PFSK-1 (cell line): ENCODE results near the gene GRID1.

Experiments
- FOXP2 ChIP-seq: optimal IDR thresholded peaks from 2 replicates; pipeline ENCODE3; 2011; ENCODE audit warnings: borderline replicate concordance, control low read depth, inconsistent platforms; ENCODE audit not compliant: insufficient read depth; ENCODE audit errors: extremely low read length, extremely low read depth
- POLR2AphosphoS5 ChIP-seq: IDR thresholded peaks from 2 replicates; pipeline ENCODE4 v1.6.1; 2012; ENCODE audit warnings: low read depth, mild to moderate bottlenecking, control low read depth, low read length, moderate library complexity
- SIN3A ChIP-seq: IDR thresholded peaks from 2 replicates; pipeline ENCODE4 v1.6.1; 2012; ENCODE audit warnings: mild to moderate bottlenecking, low read length, moderate library complexity, borderline replicate concordance; ENCODE audit not compliant: insufficient read depth
- TAF1 ChIP-seq: IDR thresholded peaks from 2 replicates; pipeline ENCODE4 v1.6.1; 2012; ENCODE audit warnings: low read length, control low read depth, borderline replicate concordance; ENCODE audit not compliant: insufficient read depth
- TF ChIP-seq, protein P1 (sequence below), 2 experiments: IDR thresholded peaks; 2 replicates each; pipeline versions ENCODE4 v1.6.1 to v1.8.0; 2011 to 2012; ENCODE audit warnings: low read depth in 2 of 2, low read length in 2 of 2, control low read depth in 1 of 2, inconsistent platforms in 1 of 2, mild to moderate bottlenecking in 1 of 2, moderate library complexity in 1 of 2; ENCODE audit not compliant: insufficient read depth in 1 of 2

The GRID1 gene

DNA sequence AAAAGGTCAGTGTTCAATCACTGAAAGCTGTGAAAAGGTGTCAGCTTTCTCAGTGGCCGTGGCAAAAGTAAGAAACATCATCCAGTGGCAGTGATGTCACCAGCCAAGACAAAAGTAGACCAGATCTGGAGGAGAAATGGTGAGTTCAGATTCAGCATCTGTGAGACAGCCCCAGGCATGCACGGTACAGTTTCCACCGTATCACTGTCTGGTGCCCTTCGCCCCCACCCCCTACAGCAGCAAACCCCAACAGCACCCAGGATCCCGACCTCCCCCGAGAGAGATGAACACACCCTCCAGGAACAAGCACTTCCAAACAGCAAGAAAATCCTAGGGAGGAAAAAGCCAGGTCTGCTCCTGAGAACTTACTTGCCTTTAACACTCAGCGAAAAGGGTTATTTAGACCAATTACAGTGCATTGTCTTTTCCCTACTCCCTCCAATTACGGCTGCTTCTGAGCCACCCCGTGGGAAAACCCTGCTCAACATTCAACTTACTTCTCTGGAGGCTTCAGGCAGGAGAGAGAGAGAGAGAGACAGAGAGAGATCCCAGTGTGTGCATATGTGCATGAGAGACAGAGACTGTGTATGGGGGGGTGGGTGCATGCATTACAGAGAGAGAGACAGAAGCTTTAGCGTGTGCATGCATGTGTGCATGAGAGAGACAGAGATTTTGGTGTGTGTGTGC, 189.6 kb downstream of the GRID1 start:
- no peak for TF ChIP-seq FOXP2
- no peak for TF ChIP-seq SIN3A
- no peak for TF ChIP-seq POLR2AphosphoS5
- no peak for TF ChIP-seq TAF1
- TF ChIP-seq, protein P1, sequence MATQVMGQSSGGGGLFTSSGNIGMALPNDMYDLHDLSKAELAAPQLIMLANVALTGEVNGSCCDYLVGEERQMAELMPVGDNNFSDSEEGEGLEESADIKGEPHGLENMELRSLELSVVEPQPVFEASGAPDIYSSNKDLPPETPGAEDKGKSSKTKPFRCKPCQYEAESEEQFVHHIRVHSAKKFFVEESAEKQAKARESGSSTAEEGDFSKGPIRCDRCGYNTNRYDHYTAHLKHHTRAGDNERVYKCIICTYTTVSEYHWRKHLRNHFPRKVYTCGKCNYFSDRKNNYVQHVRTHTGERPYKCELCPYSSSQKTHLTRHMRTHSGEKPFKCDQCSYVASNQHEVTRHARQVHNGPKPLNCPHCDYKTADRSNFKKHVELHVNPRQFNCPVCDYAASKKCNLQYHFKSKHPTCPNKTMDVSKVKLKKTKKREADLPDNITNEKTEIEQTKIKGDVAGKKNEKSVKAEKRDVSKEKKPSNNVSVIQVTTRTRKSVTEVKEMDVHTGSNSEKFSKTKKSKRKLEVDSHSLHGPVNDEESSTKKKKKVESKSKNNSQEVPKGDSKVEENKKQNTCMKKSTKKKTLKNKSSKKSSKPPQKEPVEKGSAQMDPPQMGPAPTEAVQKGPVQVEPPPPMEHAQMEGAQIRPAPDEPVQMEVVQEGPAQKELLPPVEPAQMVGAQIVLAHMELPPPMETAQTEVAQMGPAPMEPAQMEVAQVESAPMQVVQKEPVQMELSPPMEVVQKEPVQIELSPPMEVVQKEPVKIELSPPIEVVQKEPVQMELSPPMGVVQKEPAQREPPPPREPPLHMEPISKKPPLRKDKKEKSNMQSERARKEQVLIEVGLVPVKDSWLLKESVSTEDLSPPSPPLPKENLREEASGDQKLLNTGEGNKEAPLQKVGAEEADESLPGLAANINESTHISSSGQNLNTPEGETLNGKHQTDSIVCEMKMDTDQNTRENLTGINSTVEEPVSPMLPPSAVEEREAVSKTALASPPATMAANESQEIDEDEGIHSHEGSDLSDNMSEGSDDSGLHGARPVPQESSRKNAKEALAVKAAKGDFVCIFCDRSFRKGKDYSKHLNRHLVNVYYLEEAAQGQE (IDR thresholded peaks at IDR 0.05; ENCODE audit: insufficient read depth in 1 of 2, low read depth in 2 of 2, low read length in 2 of 2) = no peak

DNA sequence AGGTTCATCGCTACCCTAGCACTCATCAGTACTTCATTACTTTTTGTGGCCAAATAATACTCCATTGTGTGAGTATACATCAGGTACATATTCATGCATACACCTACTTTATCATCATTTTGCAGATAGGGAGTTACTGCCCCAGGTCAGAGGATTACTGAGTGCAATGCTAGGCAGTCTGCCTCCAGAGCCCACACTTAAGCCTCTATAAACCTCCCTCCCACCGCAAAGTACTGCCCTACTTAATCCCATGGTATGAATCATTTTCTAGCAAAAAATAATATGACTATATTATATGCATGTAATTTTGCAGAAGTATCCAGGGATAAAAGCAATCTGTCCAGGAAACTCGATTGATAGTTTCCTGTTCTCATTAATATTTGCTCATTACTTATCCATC, 194.3 kb downstream of the GRID1 start:
- TF ChIP-seq SIN3A = no peak
- TF ChIP-seq FOXP2 = no peak
- no peak for TF ChIP-seq POLR2AphosphoS5
- TF ChIP-seq, protein P1 (IDR thresholded peaks at IDR 0.05; ENCODE audit: insufficient read depth in 1 of 2, low read depth in 2 of 2, low read length in 2 of 2) = no peak
- TF ChIP-seq TAF1 = no peak

DNA sequence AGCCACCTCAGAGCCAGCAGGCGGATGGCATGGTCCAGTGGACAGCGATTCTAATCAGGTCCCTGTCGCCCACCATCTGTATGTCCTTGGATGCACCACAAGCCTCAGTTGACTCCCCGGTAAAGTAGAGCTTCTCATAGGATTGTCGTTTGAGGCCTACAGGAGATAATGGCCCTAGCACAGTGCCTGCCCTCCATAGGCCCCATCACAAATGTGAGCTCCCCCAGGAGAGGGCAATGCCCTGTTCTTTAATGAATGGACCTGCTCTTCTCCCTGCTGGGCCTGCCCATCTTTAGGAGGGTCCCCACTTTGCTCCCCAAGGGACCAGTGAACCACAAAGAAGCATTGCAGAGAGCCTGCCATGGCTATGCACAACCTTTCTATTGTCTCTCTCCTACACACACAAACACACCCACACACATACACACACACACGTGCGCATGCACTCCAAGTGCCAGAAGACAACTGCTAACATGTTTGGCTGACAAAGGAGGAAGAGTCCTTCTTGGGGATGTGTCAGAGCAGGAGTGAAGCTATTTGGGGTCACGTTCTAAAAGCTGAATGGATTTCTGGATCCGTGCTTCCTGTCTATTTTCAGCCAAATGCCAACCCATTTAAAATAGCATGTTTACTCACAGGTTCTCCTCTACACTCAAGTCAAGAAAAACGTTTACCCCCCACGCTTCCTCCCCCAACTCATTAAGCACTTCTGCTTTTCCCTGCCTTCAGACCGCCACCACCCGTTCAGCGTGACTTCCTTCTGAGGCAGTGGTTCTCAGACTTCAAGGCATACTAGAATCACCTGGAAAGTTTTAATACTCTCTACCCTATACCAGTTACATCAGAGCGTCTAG, 196.1 kb downstream of the GRID1 start:
- no peak for TF ChIP-seq FOXP2
- no peak for TF ChIP-seq SIN3A
- TF ChIP-seq TAF1 = no peak
- TF ChIP-seq, protein P1 (IDR thresholded peaks at IDR 0.05; ENCODE audit: insufficient read depth in 1 of 2, low read depth in 2 of 2, low read length in 2 of 2) = no peak
- TF ChIP-seq POLR2AphosphoS5 = no peak

DNA sequence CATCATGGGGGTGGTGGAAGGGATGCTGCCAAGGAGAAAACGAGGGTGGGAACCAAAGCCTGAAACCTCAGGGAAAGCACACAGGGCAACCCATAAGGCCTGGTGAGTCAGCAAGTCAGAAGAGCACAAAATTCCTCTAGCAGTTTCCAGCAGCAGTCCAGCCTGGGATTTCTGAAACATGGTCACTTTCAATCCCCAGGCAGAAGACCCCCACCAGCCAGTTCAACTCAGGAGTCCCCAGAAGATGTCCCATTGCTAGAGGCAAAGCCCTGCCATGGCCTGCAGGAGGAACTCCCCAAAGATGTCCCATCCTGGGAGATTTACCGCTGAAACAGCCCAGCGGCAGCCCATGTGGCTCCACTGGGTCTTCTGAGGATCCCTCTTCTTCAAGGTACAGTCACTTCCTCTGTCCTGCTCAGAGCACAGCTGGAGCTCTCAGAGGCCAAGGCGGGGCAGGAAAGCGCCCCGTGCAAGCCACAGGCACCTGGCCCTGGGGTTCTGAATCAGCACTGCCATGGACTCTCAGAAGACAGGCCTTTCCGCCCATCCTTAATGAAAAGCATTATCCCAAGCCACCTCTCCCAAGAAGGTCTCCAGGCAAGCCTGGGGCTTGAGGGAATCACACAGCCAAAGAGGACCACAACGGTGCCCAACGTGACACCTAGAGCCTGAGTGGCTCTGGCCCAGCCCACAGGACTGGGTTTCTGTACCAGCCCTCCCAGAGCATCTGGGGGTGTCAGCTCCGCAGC, 196.9 kb downstream of the GRID1 start:
- TF ChIP-seq FOXP2 = no peak
- TF ChIP-seq, protein P1 (IDR thresholded peaks at IDR 0.05; ENCODE audit: insufficient read depth in 1 of 2, low read depth in 2 of 2, low read length in 2 of 2) = no peak
- no peak for TF ChIP-seq POLR2AphosphoS5
- TF ChIP-seq TAF1 = no peak
- no peak for TF ChIP-seq SIN3A
